ENCODE data around the gene USP3.
"Not testable (repeated sequence)": the region's sequence is repeated elsewhere in the genome, so short reads cannot be mapped to it uniquely, and the experiment has no call there.

USP3 gene

GRCh38 chr15:63513728-63514127, 9.3 kb downstream of the USP3 start:
- DNase-seq (ENCODE audit: low read depth in 2 of 2) = no peak

- DNase-seq (ENCODE audit: low read depth in 2 of 2) = no peak
These were observed 10.1 kb downstream of the USP3 start for GRCh38 chr15:63514531-63514943.

DNA sequence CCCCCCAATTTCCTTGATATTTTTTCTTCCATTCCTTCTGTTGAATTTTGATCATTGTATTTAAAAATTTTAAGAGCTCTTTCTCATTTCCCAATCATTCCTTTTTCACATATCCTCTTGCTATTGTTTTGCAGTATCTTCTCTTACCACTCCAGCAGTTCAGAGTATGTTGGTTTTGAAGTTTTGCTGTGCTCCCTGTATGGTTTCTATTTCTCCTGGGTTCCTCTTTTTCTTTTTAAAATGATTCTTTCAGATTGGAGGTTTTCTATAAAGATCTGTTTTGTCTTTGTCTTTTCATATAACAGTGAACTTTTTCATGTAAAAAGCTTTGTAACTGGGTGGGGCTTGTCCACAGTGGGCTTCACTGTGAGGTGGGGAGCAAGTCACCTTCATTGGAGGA, 12.8 kb downstream of the USP3 start:
- DNase-seq (ENCODE audit: low read depth in 2 of 2) = no peak

DNA sequence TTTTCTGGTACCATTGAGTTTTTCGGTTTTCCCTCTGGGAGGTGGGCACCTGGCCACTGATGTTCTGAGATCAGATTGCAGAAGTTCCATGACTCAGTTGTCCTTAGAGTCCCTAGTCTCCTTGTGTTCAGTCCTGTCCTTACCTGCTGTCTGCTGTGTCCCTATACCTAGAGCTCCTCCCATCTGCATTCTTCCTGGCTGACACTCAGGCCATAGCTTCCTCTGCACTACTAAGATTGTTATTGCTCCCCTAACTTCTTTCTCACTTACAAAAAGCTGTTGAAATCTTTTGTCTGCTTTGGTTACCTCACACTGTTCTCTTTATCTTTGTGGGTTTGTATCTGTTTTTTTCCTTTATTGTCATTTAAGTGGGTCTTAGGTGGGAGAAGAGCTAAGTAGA, 13.2 kb downstream of the USP3 start:
- no peak for DNase-seq (ENCODE audit: low read depth in 2 of 2)

- no peak for DNase-seq (ENCODE audit: low read depth in 2 of 2)
These were observed 14.6 kb downstream of the USP3 start for GRCh38 chr15:63519041-63519440.

- no peak for DNase-seq (ENCODE audit: low read depth in 2 of 2)
These were observed 15.3 kb downstream of the USP3 start for GRCh38 chr15:63519548-63520178.

GRCh38 chr15:63520462-63520861, 16.1 kb downstream of the USP3 start:
- DNase-seq (ENCODE audit: low read depth in 2 of 2) = not testable (repeated sequence)

- no peak for DNase-seq (ENCODE audit: low read depth in 2 of 2)
These were observed 17.8 kb downstream of the USP3 start for GRCh38 chr15:63522225-63522578.

- no peak for DNase-seq (ENCODE audit: low read depth in 2 of 2)
These were observed 19.1 kb downstream of the USP3 start for GRCh38 chr15:63523306-63523990.

DNA sequence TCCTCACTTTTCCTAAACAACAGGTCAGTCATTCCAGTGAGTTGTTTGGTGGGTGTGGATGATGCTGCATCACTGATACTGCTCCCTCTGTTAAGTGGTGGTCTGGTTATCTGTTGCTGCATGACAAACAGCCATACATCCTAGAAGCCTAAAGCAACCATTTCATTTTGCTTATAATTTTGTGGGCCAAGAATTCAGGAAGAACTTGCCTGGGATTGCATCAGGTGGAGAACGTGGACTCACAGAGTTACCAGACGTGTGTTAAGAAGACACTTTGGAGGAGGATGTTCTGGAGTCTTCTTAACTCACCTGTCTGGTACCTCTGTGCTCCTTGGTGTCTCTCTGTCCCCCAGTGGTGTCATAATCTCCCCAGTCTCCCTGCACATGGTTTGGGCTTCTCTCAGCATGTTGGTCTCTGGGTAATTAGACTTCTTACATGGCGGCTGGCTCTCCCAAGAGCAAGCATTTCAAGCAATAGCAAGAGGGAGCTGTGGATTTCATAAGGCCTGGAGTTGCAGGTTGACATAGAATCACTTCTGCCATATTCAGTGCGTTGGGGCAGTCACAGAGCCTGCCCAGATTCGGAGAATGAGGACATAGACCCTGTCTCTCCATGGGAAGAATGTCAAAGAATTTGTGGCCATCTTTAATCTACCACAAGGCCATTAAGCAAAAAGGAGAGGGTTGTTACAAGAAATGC, 20.1 kb downstream of the USP3 start:
- no peak for DNase-seq (ENCODE audit: low read depth in 2 of 2)

DNA sequence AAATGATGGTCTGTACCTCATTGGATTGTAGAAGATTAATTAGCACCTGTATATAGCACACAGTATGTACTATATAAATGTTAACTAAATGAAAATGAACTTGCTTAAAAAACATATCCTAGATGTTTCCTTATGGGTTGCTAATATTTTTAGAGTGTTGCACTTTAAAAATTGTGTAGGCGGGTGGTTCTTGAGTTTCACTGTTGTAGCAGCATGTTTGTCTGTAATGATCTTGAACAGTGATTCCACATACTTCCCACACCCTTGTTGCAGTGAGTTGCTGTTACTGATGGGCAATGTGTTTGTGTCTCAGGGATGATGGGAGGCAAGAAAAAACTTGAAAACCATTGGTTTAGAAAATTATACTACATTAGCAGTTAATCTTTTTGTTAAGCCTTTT, 22.0 kb downstream of the USP3 start:
- DNase-seq (ENCODE audit: low read depth in 2 of 2) = no peak

GRCh38 chr15:63528138-63528659, 23.8 kb downstream of the USP3 start:
- no peak for DNase-seq (ENCODE audit: low read depth in 2 of 2)

DNA sequence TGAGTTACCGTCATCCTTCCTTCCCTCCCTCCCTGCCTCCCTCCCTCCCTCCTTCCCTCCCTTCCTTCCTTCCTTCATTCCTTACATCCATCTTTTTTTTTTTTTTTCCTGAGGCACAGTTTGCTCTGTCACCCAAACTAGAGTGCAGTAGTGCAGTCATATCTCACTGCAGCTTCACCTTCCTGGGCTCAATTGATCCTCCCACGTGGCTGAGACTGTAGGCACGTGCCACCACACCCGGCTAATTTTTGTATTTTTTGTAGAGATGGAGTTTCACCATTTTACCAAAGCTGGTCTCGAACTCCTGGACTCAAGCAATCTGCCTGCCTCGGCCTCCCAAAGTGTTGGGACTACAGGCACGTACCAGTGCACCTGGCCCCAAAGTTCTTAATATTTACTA, 25.8 kb downstream of the USP3 start:
- no peak for DNase-seq (ENCODE audit: low read depth in 2 of 2)

DNA sequence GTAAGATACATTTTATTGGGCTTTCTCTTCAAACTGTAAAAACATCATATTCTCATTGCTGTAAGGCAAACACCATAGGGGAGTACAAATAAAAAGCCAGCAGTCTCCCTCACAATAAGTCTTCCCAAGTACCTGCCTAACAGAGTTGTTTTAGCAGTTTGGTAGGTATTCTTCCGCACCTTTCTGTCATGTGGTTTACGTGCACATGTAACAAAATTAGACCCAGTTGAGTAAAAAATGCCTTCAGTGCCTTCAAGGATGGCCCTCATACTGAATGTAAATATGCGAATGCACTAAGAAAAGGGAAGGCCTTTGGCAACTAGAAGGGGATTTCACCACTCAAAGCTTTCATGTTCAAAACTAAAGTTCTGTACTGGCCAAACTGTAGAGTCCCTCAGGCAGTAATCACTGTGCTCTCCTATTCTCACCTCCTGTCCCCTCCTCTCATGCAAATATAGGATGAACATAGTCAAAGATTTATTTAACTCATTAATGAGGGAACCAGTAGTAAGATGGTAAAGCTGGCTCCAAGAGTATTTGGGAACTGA, 26.4 kb downstream of the USP3 start:
- DNase-seq (ENCODE audit: low read depth in 2 of 2) = no peak

DNA sequence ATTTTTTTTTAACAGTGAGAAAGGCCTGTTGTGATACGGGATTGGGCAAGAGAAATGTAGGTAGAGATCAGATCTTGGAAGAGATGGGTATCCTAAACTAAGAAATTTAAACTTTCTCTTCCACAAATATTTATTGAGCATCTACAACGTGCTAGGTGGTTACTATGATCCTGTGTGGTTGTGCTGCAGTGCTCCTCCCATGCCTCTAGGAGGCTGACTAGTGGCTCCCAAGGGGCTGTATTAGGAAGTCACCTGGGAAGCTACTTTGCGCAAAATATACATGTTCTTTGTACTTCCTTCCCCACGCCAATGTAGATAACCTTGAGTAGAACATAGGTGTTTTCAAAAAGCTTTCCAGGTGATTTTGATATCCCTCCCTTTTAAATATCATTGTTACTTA, 27.2 kb downstream of the USP3 start:
- no peak for DNase-seq (ENCODE audit: low read depth in 2 of 2)

DNA sequence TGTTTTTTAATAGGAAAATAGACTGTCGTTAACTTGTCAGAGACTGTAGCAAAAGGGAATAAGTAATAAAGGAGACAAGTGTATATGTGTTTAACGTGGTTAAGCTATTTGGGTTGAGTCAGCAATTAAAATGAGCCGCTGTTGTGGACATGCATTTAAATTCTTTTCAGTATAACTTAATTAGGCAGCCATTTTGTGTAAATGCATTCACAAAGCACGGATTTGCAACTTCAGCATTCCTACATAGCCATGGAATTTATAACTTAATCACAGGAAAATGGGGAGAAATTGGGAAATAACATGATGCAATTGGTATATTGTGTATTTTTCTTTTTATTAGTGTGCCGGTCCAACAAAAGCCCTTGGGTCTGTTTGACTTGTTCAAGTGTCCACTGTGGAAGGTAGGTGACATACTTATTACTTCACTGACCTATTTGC, 27.9 kb downstream of the USP3 start:
- no peak for DNase-seq (ENCODE audit: low read depth in 2 of 2)

GRCh38 chr15:63534888-63535287, 30.5 kb downstream of the USP3 start:
- DNase-seq (ENCODE audit: low read depth in 2 of 2) = not testable (repeated sequence)

- DNase-seq (ENCODE audit: low read depth in 2 of 2) = no peak
These were observed 31.3 kb downstream of the USP3 start for GRCh38 chr15:63535689-63536088.

DNA sequence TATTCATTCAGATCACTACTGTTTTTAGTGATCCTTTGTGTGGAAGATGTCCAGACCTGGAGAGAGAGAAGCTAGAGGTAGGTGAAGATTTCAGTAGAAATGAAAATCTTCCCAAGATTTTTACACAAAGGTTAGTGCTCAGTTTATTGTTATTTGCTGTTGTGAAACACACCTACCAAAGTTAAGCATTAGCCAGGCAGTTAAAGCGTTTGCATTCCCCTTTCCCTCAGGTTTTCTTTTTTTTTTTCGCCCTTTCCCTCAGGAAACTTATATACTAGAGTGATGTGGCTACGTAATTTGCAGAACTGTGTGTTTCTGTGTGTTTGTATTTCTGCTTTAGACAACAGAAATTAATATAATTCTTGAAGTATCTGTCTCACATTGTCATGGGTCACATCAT, 34.5 kb downstream of the USP3 start:
- no peak for DNase-seq (ENCODE audit: low read depth in 2 of 2)

GRCh38 chr15:63539521-63539920, 35.1 kb downstream of the USP3 start:
- DNase-seq (ENCODE audit: low read depth in 2 of 2) = no peak

GRCh38 chr15:63539998-63540397, 35.6 kb downstream of the USP3 start:
- DNase-seq (ENCODE audit: low read depth in 2 of 2) = no peak

DNA sequence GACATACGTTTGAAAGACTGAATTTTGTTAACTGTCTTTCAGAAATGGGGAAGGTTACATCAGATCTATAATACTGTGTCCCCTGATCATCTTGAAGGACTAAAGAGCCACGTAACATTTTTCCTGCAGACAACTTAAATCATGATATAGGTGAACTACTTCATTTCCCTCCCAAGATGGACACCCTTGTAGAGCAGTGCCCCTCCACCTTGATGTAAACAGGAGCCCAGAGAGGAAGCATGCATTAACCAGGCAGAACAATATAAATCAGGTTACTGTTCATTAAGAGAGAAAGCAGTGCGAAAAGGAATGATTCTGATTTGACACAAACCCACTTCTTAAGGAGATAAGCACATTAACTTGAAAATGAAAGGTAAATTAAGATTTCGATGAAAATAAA, 36.1 kb downstream of the USP3 start:
- DNase-seq (ENCODE audit: low read depth in 2 of 2) = no peak
